Activated CD4-positive, alpha-beta T cell treated with anti-CD3 and anti-CD28 coated beads, Interleukin-2, amount 10 ng/mL, durations not matched to agents 24 days and 14 days (primary cell): ENCODE results near the gene MCM3AP. TPM values are rescaled to one million over a fixed set of nuclear protein-coding genes. Genes with fewer than 3 reads are reported as not detected.

Experiments
- DNase-seq: peaks from one replicate; pipeline ENCODE4 v3.0.0; 2022
- H3K27ac Mint-ChIP-seq: one replicate; pipeline ENCODE4 v1.8.0; 2022; ENCODE audit warnings: mild to moderate bottlenecking, mixed read lengths
- H3K27me3 Mint-ChIP-seq: one replicate; pipeline ENCODE4 v1.8.0; 2022; ENCODE audit warnings: mixed read lengths
- H3K36me3 Mint-ChIP-seq: one replicate; pipeline ENCODE4 v1.8.0; 2022; ENCODE audit warnings: low read depth, mild to moderate bottlenecking, mixed read lengths
- H3K4me1 Mint-ChIP-seq: one replicate; pipeline ENCODE4 v1.8.0; 2021; ENCODE audit warnings: mixed read lengths
- H3K4me3 Mint-ChIP-seq: one replicate; pipeline ENCODE4 v1.8.0; 2022; ENCODE audit warnings: mild to moderate bottlenecking, moderate library complexity, mixed read lengths
- H3K9me3 Mint-ChIP-seq: one replicate; pipeline ENCODE4 v1.8.0; 2021; ENCODE audit warnings: mixed read lengths
- intact Hi-C: fragments of 100-400 bp; cut with micrococcal nuclease; formaldehyde crosslinking; loops from one replicate; pipeline ENCODE4 v1.15.1; 2023
- total RNA-seq: library from RNA; stranded (reverse); gene quantifications from 2 replicates; pipeline ENCODE4 v1.2.3, GENCODE V29; 2022

The MCM3AP gene
- total RNA-seq, 1 donor from 2014 or later, result 138 TPM

DNA sequence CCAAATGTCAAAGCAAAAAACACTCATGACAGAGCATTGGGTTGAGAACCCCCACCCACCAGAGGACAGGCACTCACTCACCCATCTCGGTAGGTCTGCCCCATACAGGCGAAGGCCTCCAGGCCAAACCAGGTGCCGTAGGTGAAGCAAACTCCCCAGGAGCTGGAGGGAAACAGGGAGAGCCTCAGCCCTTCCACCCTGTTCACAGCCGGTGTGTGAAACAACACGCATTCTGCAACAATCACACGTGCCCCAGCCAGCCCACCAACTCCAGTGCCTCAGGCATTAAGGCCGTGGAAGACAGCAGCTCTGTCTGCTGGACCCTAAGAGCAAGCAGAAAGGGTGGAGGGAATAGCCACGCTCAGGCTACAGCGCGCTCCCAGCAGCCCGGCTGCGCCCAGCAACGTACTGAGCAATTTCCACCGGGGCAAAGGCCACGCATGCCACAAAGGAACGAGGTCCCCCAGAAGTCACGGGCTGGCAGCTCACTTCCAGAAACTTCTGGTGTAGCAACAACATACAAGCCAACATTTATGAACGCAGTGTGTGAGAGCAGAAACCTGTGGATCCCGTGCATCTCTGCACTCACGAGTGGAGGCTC, 89.7 kb downstream of the MCM3AP start:
- H3K4me1 Mint-ChIP-seq, result no peaks in the 10 kb centered on the region
- peaks cover 42% of the 10 kb centered on the region for H3K36me3 Mint-ChIP-seq
- no peak for DNase-seq
- intact Hi-C loops, result no loop called here
- H3K4me3 Mint-ChIP-seq, result no peak overlapping the region
- H3K9me3 Mint-ChIP-seq, result no peaks in the 10 kb centered on the region
- no peaks in the 10 kb centered on the region for H3K27me3 Mint-ChIP-seq
- no peak overlapping the region for H3K27ac Mint-ChIP-seq

DNA sequence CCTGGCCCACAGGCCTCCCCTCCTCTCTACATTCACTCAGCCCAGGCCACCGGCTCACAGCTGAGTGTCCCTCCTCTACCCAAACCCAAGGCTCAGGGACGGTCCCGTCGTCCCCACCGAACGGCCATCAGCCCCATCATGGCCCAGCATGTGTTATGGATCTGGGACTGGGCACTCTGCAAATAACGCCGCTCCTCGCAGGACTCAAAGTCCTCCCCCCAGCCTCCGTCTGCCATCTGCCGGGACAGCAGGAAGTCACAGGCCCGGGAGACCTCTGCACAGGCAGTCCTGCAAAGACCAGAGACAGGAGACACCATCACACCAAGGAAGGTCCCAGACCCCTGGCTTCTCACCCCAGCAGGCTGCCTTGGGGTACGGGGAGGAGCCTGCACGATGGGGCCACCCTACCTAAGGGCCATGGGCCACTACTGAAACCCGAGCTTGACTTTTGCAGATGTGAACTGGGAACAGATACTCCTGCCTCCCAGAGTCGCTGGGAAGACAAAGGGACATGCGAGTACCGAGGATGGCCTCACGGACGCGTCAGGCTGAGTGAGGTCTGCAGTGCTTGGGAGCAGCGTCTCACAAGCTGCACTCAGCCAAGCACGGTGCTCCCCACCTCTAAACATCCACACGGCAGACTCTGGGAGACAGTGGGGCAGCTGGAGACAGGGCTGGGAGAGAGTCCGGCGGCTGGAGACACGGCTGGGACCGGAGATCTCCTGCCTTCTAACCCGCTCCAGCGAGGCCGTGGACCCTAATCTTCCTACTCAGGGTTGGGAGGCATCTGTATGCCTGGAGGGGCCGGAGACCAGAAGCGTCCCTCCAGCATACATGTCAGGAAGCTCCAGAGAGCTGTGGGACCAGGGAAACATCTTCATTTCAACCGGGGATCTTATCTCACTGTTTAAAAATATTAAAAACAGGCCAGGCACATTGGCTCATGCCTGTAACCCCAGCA, 90.8 kb downstream of the MCM3AP start:
- no peak overlapping the region for H3K27ac Mint-ChIP-seq
- H3K36me3 Mint-ChIP-seq, result peaks cover 36% of the 10 kb centered on the region
- H3K27me3 Mint-ChIP-seq, result no peaks in the 10 kb centered on the region
- intact Hi-C loops, result no loop called here
- H3K4me1 Mint-ChIP-seq, result no peaks in the 10 kb centered on the region
- no peaks in the 10 kb centered on the region for H3K9me3 Mint-ChIP-seq
- no peak for DNase-seq
- no peak overlapping the region for H3K4me3 Mint-ChIP-seq

GRCh38 chr21:46193829-46194373, 91.5 kb downstream of the MCM3AP start:
- H3K27ac Mint-ChIP-seq, result no peak overlapping the region

GRCh38 chr21:46191686-46192575, 93.5 kb downstream of the MCM3AP start:
- H3K9me3 Mint-ChIP-seq, result no peaks in the 10 kb centered on the region
- H3K27me3 Mint-ChIP-seq, result no peaks in the 10 kb centered on the region
- DNase-seq, result no peak
- H3K4me1 Mint-ChIP-seq, result no peaks in the 10 kb centered on the region
- no peak overlapping the region for H3K27ac Mint-ChIP-seq
- H3K36me3 Mint-ChIP-seq, result peaks cover 21% of the 10 kb centered on the region
- no peak overlapping the region for H3K4me3 Mint-ChIP-seq
- intact Hi-C loops, result no loop called here

More at GRCh38 chr21:46193829-46194373, 91.5 kb downstream of the MCM3AP start:
- intact Hi-C loops, result no loop called here
- H3K9me3 Mint-ChIP-seq, result no peaks in the 10 kb centered on the region
- H3K27me3 Mint-ChIP-seq, result no peaks in the 10 kb centered on the region
- no peak for DNase-seq
- no peak overlapping the region for H3K4me3 Mint-ChIP-seq
- peaks cover 31% of the 10 kb centered on the region for H3K36me3 Mint-ChIP-seq
- no peaks in the 10 kb centered on the region for H3K4me1 Mint-ChIP-seq

DNA sequence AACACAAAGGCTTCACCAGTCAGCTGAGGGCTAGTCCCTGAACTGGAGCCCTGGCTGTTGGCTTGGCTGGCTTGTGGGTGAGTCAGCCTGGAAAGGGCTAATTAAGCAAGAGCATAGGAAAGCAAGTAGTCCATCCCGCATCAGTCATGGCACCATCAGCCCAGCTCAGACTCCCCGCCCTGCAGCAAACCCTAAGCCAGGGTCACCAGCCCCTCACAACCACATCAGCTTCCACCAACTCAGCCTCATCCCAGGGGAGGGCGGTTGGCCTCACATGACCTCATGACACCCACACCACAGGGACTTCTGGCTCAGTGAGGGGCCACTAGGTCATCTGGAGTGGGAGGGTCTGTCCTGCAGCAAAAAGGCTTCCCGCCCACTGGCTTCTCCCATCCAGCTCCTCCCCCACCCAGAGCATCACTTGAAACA, 94.1 kb downstream of the MCM3AP start:
- intact Hi-C loops, result no loop called here
- peaks cover 16% of the 10 kb centered on the region for H3K36me3 Mint-ChIP-seq
- H3K27me3 Mint-ChIP-seq, result no peaks in the 10 kb centered on the region
- H3K4me3 Mint-ChIP-seq, result no peak overlapping the region
- H3K27ac Mint-ChIP-seq, result no peak overlapping the region
- H3K9me3 Mint-ChIP-seq, result no peaks in the 10 kb centered on the region
- H3K4me1 Mint-ChIP-seq, result no peaks in the 10 kb centered on the region
- DNase-seq, result no peak

DNA sequence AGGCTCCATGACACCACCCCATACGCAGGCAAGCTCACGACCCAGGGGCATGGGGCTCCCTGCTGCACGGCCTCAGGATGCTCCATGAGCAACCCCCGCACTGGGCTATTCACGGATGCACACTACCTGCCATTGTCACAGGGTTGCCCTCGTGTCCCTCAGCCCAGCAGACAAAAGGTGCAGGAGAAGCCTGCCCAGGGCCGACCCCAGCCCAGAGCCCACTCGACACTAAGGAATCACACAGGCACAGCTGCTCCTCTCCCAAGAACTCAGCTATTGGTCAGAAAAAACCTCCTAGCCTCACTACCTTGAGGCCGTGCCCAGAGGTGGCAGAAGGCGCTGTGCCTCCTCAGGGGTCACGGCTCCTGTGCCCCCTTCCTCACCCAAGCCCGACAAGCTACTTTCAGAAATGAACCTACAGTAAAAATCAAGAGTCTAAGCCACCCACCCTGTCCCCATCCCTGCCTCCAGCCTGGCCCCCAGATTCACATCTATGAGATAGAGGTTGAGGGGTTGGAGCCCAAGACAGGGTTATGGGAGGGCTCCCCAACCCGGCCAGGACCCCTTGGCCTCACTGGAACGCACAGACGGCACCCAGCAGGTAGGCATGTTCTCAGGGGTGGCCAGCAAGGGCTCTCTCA, 94.8 kb downstream of the MCM3AP start:
- peak; percentile 51 for DNase-seq
- Mint-ChIP-seq H3K4me1 (peaks cover 1% of the 10 kb centered on the region), H3K9me3 (no peaks in the 10 kb centered on the region), H3K27me3 (no peaks in the 10 kb centered on the region), H3K36me3 (peaks cover 16% of the 10 kb centered on the region), H3K4me3 (no peak overlapping the region), H3K27ac (no peak overlapping the region)
- intact Hi-C loops, result no loop called here

DNA sequence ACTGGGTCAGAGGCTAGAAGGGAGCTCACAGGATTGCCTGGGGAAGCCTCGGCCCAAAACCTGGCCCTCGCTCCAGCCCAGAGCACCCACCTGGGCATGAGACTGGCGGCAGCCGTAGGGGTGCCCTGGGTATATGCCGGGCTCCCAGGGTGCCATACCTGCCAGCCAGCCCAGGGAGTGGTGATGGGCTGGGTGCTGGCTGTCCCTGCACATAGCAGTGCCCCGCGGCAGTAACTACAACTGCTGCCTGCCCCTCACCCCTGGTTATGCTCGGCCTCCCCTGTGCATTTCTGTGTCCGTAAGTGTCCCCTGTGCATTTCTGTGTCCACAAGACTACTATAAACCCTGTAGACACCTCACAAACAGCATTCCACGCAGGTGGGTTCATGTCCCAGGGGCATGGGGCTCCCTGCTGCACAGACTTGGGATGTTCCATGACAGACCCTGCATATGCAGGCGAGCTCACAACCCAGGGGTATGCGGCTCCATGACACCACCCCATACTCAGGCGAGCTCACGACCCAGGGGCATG, 95.4 kb downstream of the MCM3AP start:
- no peaks in the 10 kb centered on the region for H3K9me3 Mint-ChIP-seq
- intact Hi-C loops, result loop anchor here (5.0 kb wide), 1 partner anchor 1853 kb away; the partner anchor contains the start of gene CFAP410
- H3K4me3 Mint-ChIP-seq, result no peak overlapping the region
- H3K27me3 Mint-ChIP-seq, result no peaks in the 10 kb centered on the region
- H3K27ac Mint-ChIP-seq, result no peak overlapping the region
- peaks cover 14% of the 10 kb centered on the region for H3K36me3 Mint-ChIP-seq
- no peak for DNase-seq
- peaks cover 4% of the 10 kb centered on the region for H3K4me1 Mint-ChIP-seq

DNA sequence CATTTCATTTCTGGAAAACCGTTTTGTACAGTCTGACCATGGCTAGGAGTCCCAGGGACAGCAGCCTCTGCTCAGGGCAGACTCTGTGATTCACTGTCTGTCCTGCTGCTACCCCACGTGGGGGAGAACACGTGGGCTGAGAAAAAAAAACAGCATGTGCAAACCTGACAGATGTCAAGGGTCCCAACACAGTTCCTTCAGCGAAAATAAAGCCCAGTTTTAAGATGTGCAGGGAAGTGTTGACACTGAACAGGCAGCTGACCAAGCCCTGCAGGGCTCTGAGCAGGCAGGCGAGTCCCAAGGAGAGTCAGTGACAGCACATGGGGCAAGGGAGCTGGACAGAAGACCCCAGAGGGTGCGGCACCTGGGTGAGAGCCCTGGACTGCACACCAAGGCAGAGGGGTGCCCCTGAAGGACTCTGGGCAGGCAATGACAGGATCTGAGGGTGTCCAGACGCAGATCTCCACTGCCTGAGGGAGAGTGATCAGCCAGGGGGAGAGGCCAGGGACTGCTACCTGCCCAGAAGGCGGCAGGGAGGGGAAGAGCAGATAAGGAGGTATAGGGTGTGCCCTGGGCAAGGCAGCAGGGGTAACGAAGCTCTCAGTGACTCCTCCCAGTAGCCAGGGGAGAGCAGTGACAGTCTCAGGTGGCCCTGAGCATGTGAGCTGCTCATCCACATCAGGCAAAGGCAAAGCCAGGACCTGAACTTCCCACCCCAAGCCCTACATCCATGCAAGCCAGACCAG, 96.0 kb downstream of the MCM3AP start:
- Mint-ChIP-seq H3K9me3 (no peaks in the 10 kb centered on the region), H3K36me3 (peaks cover 11% of the 10 kb centered on the region), H3K4me3 (no peak overlapping the region), H3K27ac (no peak overlapping the region), H3K4me1 (peaks cover 7% of the 10 kb centered on the region), H3K27me3 (no peaks in the 10 kb centered on the region)
- peak; percentile 50 for DNase-seq
- intact Hi-C loops, result loop anchor here (5.0 kb wide), 1 partner anchor 1852 kb away; the partner anchor contains the start of gene CFAP410

DNA sequence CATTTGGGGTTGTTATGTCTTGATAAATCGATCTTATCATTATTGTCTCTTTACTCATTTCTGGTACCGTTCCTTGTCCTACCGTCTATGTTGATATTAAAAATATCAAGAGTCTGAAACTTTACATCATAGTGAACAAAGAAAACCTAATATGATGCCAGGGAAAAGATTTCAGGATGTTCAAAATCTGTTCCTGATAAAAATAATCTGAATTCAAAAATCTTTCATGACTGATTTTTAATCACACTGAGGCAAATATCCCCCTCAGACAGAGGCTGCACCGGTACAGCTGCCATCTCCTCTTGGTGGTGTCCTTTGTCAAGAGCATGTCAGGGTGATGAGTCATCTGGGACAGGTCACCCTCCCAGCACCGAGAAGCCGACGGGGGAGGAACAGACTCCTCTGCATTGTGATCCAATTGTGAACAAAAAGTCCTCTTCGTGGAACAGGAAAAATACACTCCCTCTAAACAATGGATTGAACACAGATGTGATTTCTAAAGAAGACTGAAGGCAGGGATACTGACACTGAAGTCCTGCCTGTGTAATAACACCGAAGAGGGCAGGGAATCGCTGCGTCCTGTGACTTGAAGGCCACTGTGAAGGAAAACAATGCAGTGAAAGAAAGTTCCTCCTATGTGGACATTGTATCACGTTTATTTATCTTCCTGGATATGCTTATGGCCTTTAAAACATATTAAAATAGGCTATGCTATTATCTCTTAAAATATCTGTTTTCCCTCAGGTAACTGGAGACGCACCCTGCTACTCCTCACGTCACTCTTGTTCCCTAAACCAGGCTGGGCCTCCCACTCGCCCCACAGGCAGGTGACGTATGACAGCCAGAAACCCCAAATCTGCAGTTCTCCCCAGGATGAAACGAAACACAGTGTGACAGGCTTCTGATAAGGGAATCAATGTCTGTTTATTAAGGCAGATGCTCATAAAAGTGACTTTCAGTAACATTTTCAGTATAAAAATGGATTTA, 96.9 kb downstream of the MCM3AP start:
- DNase-seq, result peak; percentile 51
- no peak overlapping the region for H3K4me3 Mint-ChIP-seq
- no peak overlapping the region for H3K27ac Mint-ChIP-seq

DNA sequence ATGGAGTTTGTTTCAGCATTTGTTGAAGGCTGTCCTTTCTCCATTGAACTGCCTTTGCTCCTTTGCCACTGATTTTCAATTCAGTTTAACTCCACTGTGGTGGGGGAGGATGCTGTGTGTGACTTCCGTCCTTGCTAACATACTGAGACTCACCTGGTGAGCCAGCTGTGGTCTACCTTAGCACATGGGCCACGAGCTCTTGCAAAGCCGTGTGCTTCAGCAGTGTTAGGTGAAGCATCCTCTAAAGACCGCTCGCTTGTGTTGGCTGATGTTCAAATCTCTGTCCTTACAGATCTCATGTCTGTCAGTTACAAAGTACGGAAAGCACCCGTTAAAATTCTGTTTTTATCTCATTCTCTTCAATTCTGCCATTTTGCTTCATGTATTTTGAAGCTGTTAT, 97.6 kb downstream of the MCM3AP start:
- Mint-ChIP-seq H3K27ac (no peak overlapping the region), H3K4me1 (peaks cover 7% of the 10 kb centered on the region), H3K36me3 (peaks cover 1% of the 10 kb centered on the region), H3K9me3 (no peaks in the 10 kb centered on the region), H3K4me3 (no peak overlapping the region), H3K27me3 (no peaks in the 10 kb centered on the region)
- intact Hi-C loops, result loop anchor here (5.0 kb wide), 1 partner anchor 1851 kb away; the partner anchor contains the start of gene CFAP410
- peak; percentile 46 for DNase-seq

More for the DNA sequence above, 96.9 kb downstream of the MCM3AP start:
- intact Hi-C loops, result loop anchor here (5.0 kb wide), 1 partner anchor 1851 kb away; the partner anchor contains the start of gene CFAP410
- H3K9me3 Mint-ChIP-seq, result no peaks in the 10 kb centered on the region
- peaks cover 5% of the 10 kb centered on the region for H3K36me3 Mint-ChIP-seq
- no peaks in the 10 kb centered on the region for H3K27me3 Mint-ChIP-seq
- peaks cover 7% of the 10 kb centered on the region for H3K4me1 Mint-ChIP-seq

DNA sequence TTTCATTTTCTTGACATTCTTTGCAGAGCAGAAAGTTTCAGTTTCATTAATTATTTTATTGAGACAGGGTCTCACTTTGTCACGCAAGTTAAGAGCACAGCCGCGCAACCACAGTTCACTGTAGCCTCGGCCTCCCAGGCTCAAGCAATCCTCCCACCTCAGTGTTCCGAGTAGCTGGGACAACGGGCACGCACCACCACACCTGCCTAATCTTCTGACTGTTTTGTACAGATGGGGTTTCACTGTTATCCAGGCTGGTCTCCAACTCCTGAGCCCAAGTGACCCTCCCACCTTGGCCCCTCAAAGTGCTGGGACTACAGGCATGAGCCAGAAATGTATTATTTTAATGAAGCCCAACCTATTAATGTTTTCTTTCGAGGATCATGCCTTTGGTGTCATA, 98.2 kb downstream of the MCM3AP start:
- Mint-ChIP-seq H3K9me3 (no peaks in the 10 kb centered on the region), H3K36me3 (peaks cover 1% of the 10 kb centered on the region), H3K27ac (no peak overlapping the region), H3K4me3 (no peak overlapping the region), H3K27me3 (no peaks in the 10 kb centered on the region), H3K4me1 (peaks cover 7% of the 10 kb centered on the region)
- intact Hi-C loops, result loop anchor here (5.0 kb wide), 1 partner anchor 1850 kb away; the partner anchor contains the start of gene CFAP410
- peak; percentile 50 for DNase-seq
